SK-N-SH (cell line): ENCODE results near the gene NRIP2.
"Not testable (repeated sequence)": the region's sequence is repeated elsewhere in the genome, so short reads cannot be mapped to it uniquely, and the experiment has no call there.

Experiments used
- CTCF ChIP-seq: fragments of 200-600 bp; sonication (generic); IDR thresholded peaks from 2 replicates; pipeline ENCODE4 v1.6.1; 2017; ENCODE audit warnings: antibody characterized with exemption, mild to moderate bottlenecking, moderate library complexity
- EZH2phosphoT487 ChIP-seq: fragments of 200-600 bp; sonication (generic); IDR thresholded peaks from 2 replicates; pipeline ENCODE4 v1.6.1; 2017; ENCODE audit warnings: low read depth, mixed run types, mild to moderate bottlenecking, antibody characterized with exemption, moderate library complexity, borderline replicate concordance
- POLR2AphosphoS5 ChIP-seq: IDR thresholded peaks from 2 replicates; pipeline ENCODE4 v1.6.1; 2012; ENCODE audit warnings: low read depth, low read length
- RAD21 ChIP-seq: IDR thresholded peaks from 2 replicates; pipeline ENCODE4 v1.6.1; 2012; ENCODE audit warnings: mild to moderate bottlenecking, low read length
- RFX5 ChIP-seq: IDR thresholded peaks from 2 replicates; pipeline ENCODE4 v1.6.1; 2012; ENCODE audit warnings: mild to moderate bottlenecking, improper control_type of control experiment, low read length
- RXRA ChIP-seq: IDR thresholded peaks from 2 replicates; pipeline ENCODE4 v1.4.0; 2012; ENCODE audit warnings: low read depth, mild to moderate bottlenecking, borderline replicate concordance
- SMC3 ChIP-seq: IDR thresholded peaks from 2 replicates; pipeline ENCODE4 v1.6.1; 2012; ENCODE audit warnings: low read depth, low read length, improper control_type of control experiment
- TEAD4 ChIP-seq: IDR thresholded peaks from 2 replicates; pipeline ENCODE4 v1.4.0; 2012; ENCODE audit warnings: mild to moderate bottlenecking, borderline replicate concordance; ENCODE audit not compliant: insufficient read depth
- YY1 ChIP-seq: IDR thresholded peaks from 2 replicates; pipeline ENCODE4 v1.4.0; 2012; ENCODE audit warnings: low read depth, mild to moderate bottlenecking

DNA sequence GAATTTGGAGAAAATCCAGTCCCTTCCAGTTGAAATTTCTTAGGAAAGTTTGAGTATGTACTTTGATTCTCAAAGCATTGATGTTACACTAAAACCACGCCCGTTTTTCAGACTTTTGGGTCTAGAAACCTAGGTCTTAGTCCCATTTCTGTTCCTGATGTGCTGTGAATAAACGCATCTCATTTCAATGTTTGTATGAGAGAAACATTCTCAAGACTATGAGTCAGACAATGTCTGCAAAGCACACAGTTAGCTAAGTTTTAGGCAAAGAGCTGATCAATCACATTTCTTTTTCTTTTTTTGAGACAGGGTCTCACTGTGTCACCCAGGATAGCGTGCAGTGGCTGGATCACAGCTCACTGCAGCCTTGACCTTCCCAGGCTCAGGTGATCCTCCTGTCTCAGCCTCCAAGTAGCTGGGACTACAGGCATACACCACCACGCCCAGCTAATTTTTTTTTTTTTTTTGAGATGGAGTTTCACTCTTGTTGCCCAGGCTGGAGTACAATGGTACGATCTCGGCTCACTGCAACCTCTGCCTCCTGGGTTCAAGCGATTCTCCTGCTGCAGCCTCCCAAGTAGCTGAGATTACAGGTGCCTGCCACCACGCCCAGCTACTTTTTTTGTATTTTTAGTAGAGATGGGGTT, 34.3 kb upstream of the NRIP2 start:
- not testable (repeated sequence) for TF ChIP-seq SMC3, POLR2AphosphoS5, CTCF, TEAD4, RFX5, EZH2phosphoT487, RAD21, RXRA, YY1
